Stimulated activated CD4-positive, alpha-beta T cell treated with anti-CD3 and anti-CD28 coated beads, Interleukin-15, amount 100 ng/mL, for 48 hours (primary cell): ENCODE measurements around the gene PWP1.

Experiments
- DNase-seq, 2 donors: peaks; one replicate each; pipeline ENCODE4 v3.0.0-alpha.2; 2020; ENCODE audit warnings: low read depth in 2 of 2

The PWP1 gene

GRCh38 chr12:107735763-107736162 is 50.2 kb downstream of the PWP1 start:
- DNase-seq, result no peak

GRCh38 chr12:107736914-107737313 is 51.3 kb downstream of the PWP1 start:
- DNase-seq, result no peak

GRCh38 chr12:107748472-107748871 is 62.9 kb downstream of the PWP1 start:
- no peak for DNase-seq

GRCh38 chr12:107749083-107749482 is 63.5 kb downstream of the PWP1 start:
- DNase-seq, result no peak

GRCh38 chr12:107759410-107759809 is 73.8 kb downstream of the PWP1 start:
- peak; percentile 14 to 27 for DNase-seq

- DNase-seq, result peak in 1 of 2 donors; percentile 18
Measured at GRCh38 chr12:107760207-107760808, 74.7 kb downstream of the PWP1 start.

- peak; percentile 79 to 88 for DNase-seq
Measured at GRCh38 chr12:107760809-107761501, 75.4 kb downstream of the PWP1 start, which contains the start of gene PRDM4. Gene PRDM4, minus strand, starts transcription at chr12:107761137. Its CDS starts 622 bp downstream, at chr12:107760515.

- no peak for DNase-seq
Measured at GRCh38 chr12:107761502-107761904, 75.9 kb downstream of the PWP1 start.
